GM13976 (cell line): ENCODE results near the gene PIGX.

Experiments
- DNase-seq: peaks from one replicate; pipeline ENCODE4 v3.0.0; 2012; ENCODE audit warnings: low spot score
- CTCF ChIP-seq: IDR thresholded peaks from 2 replicates; pipeline ENCODE4 v1.5.1; 2012; ENCODE audit warnings: borderline replicate concordance, mild to moderate bottlenecking; ENCODE audit not compliant: insufficient read depth; ENCODE audit errors: extremely low read depth, missing control alignments, control extremely low read depth
- in situ Hi-C: fragments of 300-500 bp; cut with MboI; formaldehyde crosslinking; loops from one replicate; pipeline ENCODE4 v1.12.0; 2022; ENCODE audit warnings: low sequenced_read_pairs, mixed read lengths, inconsistent platforms; ENCODE audit not compliant: unreplicated experiment

PIGX gene

GRCh38 chr3:196673632-196674031, 38.5 kb upstream of the PIGX start:
- in situ Hi-C loops = no loop called here
- TF ChIP-seq CTCF = no peak
- DNase-seq = no peak

- in situ Hi-C loops = no loop called here
- no peak for DNase-seq
- no peak for TF ChIP-seq CTCF
Observed at GRCh38 chr3:196677353-196677752, 34.8 kb upstream of the PIGX start.

GRCh38 chr3:196677931-196678330, 34.2 kb upstream of the PIGX start:
- in situ Hi-C loops = no loop called here

GRCh38 chr3:196684548-196685407, 27.4 kb upstream of the PIGX start:
- peak; percentile 73 for TF ChIP-seq CTCF
- DNase-seq = peak; percentile 84
- in situ Hi-C loops = loop anchor here (10.0 kb wide), 1 partner anchor 80 kb away; no protein-coding TSS in a partner anchor

More at GRCh38 chr3:196677931-196678330, 34.2 kb upstream of the PIGX start:
- no peak for TF ChIP-seq CTCF
- no peak for DNase-seq

GRCh38 chr3:196686436-196686835, 25.7 kb upstream of the PIGX start:
- in situ Hi-C loops = loop anchor here (10.0 kb wide), 1 partner anchor 82 kb away; no protein-coding TSS in a partner anchor
- DNase-seq = no peak
- no peak for TF ChIP-seq CTCF

GRCh38 chr3:196688349-196688748, 23.8 kb upstream of the PIGX start:
- DNase-seq = no peak
- no peak for TF ChIP-seq CTCF
- in situ Hi-C loops = loop anchor here (10.0 kb wide), 1 partner anchor 84 kb away; no protein-coding TSS in a partner anchor
